Endothelial cell of umbilical vein (primary cell): ENCODE data around the gene SMIM14.

Experiments
- EZH2 ChIP-seq: IDR thresholded peaks from 2 replicates; pipeline ENCODE4 v1.6.1; 2012; ENCODE audit warnings: borderline replicate concordance, low read depth, mild to moderate bottlenecking, moderate library complexity, low read length, inconsistent platforms; ENCODE audit not compliant: severe bottlenecking
- FOS ChIP-seq: IDR thresholded peaks from 2 replicates; pipeline ENCODE4 v1.6.1; 2011; ENCODE audit warnings: mild to moderate bottlenecking, low read length, moderate library complexity, borderline replicate concordance; ENCODE audit not compliant: insufficient read depth
- MYC ChIP-seq: IDR thresholded peaks from one replicate; pipeline ENCODE4 v1.6.1; 2011; ENCODE audit warnings: mild to moderate bottlenecking, low read depth, low read length
- POLR2A ChIP-seq: IDR thresholded peaks from 2 replicates; pipeline ENCODE4 v1.6.1; 2012; ENCODE audit warnings: low read depth, mild to moderate bottlenecking, control low read depth, low read length
- POLR2AphosphoS5 ChIP-seq: IDR thresholded peaks from 2 replicates; pipeline ENCODE4 v1.6.1; 2012; ENCODE audit warnings: low read depth, mild to moderate bottlenecking, control low read depth, low read length, moderate library complexity; ENCODE audit not compliant: insufficient read depth
- TF ChIP-seq, protein P1 (sequence below), 2 donors: IDR thresholded peaks; 1 replicate in 1 of 2; 2 replicates in 1 of 2; pipeline ENCODE4 v1.5.1; 2011; ENCODE audit warnings: low read length in 2 of 2, mild to moderate bottlenecking in 2 of 2, moderate library complexity in 2 of 2, control low read depth in 1 of 2, inconsistent platforms in 1 of 2, low read depth in 1 of 2; ENCODE audit not compliant: insufficient read depth in 1 of 2; ENCODE audit errors: extremely low read depth in 1 of 2

- no peak for TF ChIP-seq POLR2A
- no peak for TF ChIP-seq MYC
- TF ChIP-seq, protein P1, sequence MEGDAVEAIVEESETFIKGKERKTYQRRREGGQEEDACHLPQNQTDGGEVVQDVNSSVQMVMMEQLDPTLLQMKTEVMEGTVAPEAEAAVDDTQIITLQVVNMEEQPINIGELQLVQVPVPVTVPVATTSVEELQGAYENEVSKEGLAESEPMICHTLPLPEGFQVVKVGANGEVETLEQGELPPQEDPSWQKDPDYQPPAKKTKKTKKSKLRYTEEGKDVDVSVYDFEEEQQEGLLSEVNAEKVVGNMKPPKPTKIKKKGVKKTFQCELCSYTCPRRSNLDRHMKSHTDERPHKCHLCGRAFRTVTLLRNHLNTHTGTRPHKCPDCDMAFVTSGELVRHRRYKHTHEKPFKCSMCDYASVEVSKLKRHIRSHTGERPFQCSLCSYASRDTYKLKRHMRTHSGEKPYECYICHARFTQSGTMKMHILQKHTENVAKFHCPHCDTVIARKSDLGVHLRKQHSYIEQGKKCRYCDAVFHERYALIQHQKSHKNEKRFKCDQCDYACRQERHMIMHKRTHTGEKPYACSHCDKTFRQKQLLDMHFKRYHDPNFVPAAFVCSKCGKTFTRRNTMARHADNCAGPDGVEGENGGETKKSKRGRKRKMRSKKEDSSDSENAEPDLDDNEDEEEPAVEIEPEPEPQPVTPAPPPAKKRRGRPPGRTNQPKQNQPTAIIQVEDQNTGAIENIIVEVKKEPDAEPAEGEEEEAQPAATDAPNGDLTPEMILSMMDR (IDR thresholded peaks at IDR 0.05; ENCODE audit: extremely low read depth in 1 of 2, insufficient read depth in 1 of 2, low read depth in 1 of 2, low read length in 2 of 2), result no peak
- no peak for TF ChIP-seq POLR2AphosphoS5
- TF ChIP-seq EZH2, result no peak
- no peak for TF ChIP-seq FOS
Observed at GRCh38 chr4:39608451-39608850, 30.2 kb downstream of the SMIM14 start.
